Activated gamma-delta T cell (primary cell): ENCODE results near the gene ITGA11.

Source experiments
- DNase-seq: peaks from one replicate; lab custom pipeline; 2025; lab: John Stamatoyannopoulos, UW

ITGA11 gene

GRCh38 chr15:68373028-68373427, 58.9 kb downstream of the ITGA11 start:
- no peak for DNase-seq

- DNase-seq, result no peak
Observed at GRCh38 chr15:68372291-68372811, 59.6 kb downstream of the ITGA11 start.

- DNase-seq, result no peak
Observed at GRCh38 chr15:68371851-68372250, 60.1 kb downstream of the ITGA11 start.

GRCh38 chr15:68371160-68371559, 60.8 kb downstream of the ITGA11 start:
- DNase-seq, result no peak

- no peak for DNase-seq
Observed at GRCh38 chr15:68370768-68371151, 61.2 kb downstream of the ITGA11 start.

GRCh38 chr15:68369931-68370767, 61.8 kb downstream of the ITGA11 start:
- no peak for DNase-seq

- DNase-seq, result no peak
Observed at GRCh38 chr15:68368731-68369435, 63.1 kb downstream of the ITGA11 start.

- DNase-seq, result no peak
Observed at GRCh38 chr15:68367992-68368391, 64.0 kb downstream of the ITGA11 start.

GRCh38 chr15:68367226-68367625, 64.7 kb downstream of the ITGA11 start:
- DNase-seq, result no peak

GRCh38 chr15:68366314-68366713, 65.6 kb downstream of the ITGA11 start:
- DNase-seq, result no peak

GRCh38 chr15:68365770-68366169, 66.2 kb downstream of the ITGA11 start:
- no peak for DNase-seq

GRCh38 chr15:68365140-68365745, 66.7 kb downstream of the ITGA11 start:
- DNase-seq, result no peak

GRCh38 chr15:68364660-68365035, 67.3 kb downstream of the ITGA11 start:
- DNase-seq, result no peak

GRCh38 chr15:68364028-68364659, 67.8 kb downstream of the ITGA11 start:
- DNase-seq, result no peak

GRCh38 chr15:68363353-68363752, 68.6 kb downstream of the ITGA11 start:
- no peak for DNase-seq

- no peak for DNase-seq
Observed at GRCh38 chr15:68362537-68363126, 69.3 kb downstream of the ITGA11 start.

- DNase-seq, result no peak
Observed at GRCh38 chr15:68360721-68361120, 71.2 kb downstream of the ITGA11 start.

- DNase-seq, result no peak
Observed at GRCh38 chr15:68356778-68357177, 75.2 kb downstream of the ITGA11 start.

- DNase-seq, result no peak
Observed at GRCh38 chr15:68354923-68355322, 77.0 kb downstream of the ITGA11 start.

GRCh38 chr15:68354268-68354667, 77.7 kb downstream of the ITGA11 start:
- no peak for DNase-seq

GRCh38 chr15:68353421-68354135, 78.4 kb downstream of the ITGA11 start:
- no peak for DNase-seq
